ENCODE results near the gene NUDT4.

GRCh38 chr12:93380480-93381121 is 2.9 kb downstream of the NUDT4 start:
- peak; percentile 45; the same call in 1 of the 2 replicates for TF ChIP-seq CTCF (conservative IDR thresholded peaks at IDR 0.05; ENCODE audit: low read depth, low read length)
- no peak for TF ChIP-seq EZH2 (IDR thresholded peaks at IDR 0.05; ENCODE audit: borderline replicate concordance, low read depth, low read length, poor library complexity, severe bottlenecking)
